Mucosa of descending colon (tissue), 3 donors: ENCODE measurements around the gene CCDC71L. TPM values are rescaled to one million over a fixed set of nuclear protein-coding genes. Genes with fewer than 3 reads are reported as not detected.

Experiments
- ATAC-seq: fragments of 200-7000 bp; cut with Tn5 transposase; one replicate; pipeline ENCODE4 v1.9.1; 2020; ENCODE audit warnings: mild to moderate bottlenecking, moderate library complexity
- DNase-seq, 3 donors: peaks; one replicate each; pipeline ENCODE4 v3.0.0-alpha.2; 2020
- H3K36me3 ChIP-seq: fragments of 200-600 bp; one replicate; pipeline ENCODE4 v1.8.0; 2021; ENCODE audit warnings: low read depth, mild to moderate bottlenecking
- H3K4me1 ChIP-seq: fragments of 200-600 bp; one replicate; pipeline ENCODE4 v1.8.0; 2021; ENCODE audit warnings: low read depth, mild to moderate bottlenecking
- H3K4me3 ChIP-seq: fragments of 200-600 bp; one replicate; pipeline ENCODE4 v1.8.0; 2021; ENCODE audit warnings: mild to moderate bottlenecking
- H3K9me3 ChIP-seq: fragments of 200-600 bp; one replicate; pipeline ENCODE4 v1.8.0; 2021; ENCODE audit warnings: mild to moderate bottlenecking
- CTCF ChIP-seq: fragments of 200-600 bp; IDR thresholded peaks from one replicate; pipeline ENCODE4 v1.8.0; 2022; ENCODE audit warnings: antibody characterized with exemption, mild to moderate bottlenecking
- intact Hi-C, 2 donors: fragments of 100-400 bp; cut with DNase I in 1 of 2; cut with micrococcal nuclease in 1 of 2; formaldehyde crosslinking; loops; one replicate each; pipeline versions ENCODE4 v1.11.0 to v1.11.1; 2022; cut with DNase I, micrococcal nuclease
- total RNA-seq, 3 donors: library from RNA; stranded (reverse); fragmentation: NEBNext Ultra II Directional in 2 of 3; extraction: Animal tissue kit (Norgen Biotek cat#: 25700) in 2 of 3; gene quantifications; one replicate each; pipeline versions ENCODE4 v1.2.1 to v1.2.4, GENCODE V29; 2021 to 2023
- donor health status: DM: no; HTN: no; CAD: no; lungs with moderate emphysema.
- donor health status: DM: no; HTN: no; CAD: no.
- donor health status: DM: no; HTN: yes; CAD: no.

The CCDC71L gene
- total RNA-seq, 3 donors from 2014 or later, result 17.4 to 25.6 (median 22.1) TPM

DNA sequence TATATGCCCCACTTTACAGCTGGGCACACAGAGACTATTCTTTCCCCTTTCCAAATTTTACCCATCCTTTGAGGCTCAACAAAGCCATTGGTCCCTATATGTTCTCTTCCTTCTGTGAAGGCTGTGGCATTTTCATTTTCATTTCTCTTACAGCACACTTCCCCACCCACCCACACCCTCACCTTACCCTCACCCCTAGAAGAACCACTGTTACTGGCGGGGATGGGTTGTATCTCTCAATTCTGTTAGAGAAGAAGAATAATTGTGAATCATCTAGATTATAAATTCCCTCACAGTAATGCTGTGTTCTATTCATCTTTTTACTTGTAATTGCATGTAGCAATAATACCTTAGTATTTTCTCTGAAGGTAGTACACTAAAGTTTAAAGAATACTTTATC lies 10.2 kb upstream of the CCDC71L start:
- no peaks in the 10 kb centered on the region for H3K4me1 ChIP-seq
- no peak for TF ChIP-seq CTCF
- DNase-seq (no peak), ATAC-seq (no peak)
- intact Hi-C loops, result no loop called here
- no peaks in the 10 kb centered on the region for H3K36me3 ChIP-seq
- no peaks in the 10 kb centered on the region for H3K9me3 ChIP-seq
- H3K4me3 ChIP-seq, result no peak overlapping the region

DNA sequence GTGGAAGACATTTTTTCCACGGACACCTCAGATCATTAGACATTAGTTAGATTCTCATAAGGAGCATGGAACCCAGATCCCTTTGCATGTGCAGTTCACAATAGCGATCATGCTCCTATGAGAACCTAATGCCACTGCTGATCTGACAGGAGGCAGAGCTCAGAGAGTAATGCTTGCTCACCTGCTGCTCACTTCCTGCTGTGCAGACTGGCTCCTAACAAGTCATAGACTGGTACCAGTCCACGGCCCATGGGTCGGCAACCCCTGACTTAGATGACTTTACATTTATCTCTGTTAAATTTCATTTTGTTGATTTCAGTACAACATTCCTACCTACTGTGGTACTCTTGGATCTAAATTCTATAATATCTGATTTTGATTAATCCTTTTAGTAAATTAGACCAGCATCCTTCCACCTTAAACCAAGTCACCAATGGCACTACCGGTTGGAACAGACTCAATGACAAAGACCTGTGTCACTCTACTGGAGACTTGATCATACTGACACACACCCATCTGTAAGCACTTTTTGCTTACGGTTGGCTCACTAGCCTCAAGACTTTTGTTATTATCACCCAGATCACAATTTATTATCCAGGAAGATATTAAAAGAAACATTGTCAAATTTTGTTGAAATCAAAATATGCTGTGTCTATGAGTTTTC lies 8.0 kb upstream of the CCDC71L start:
- Histone ChIP-seq H3K9me3 (no peaks in the 10 kb centered on the region), H3K4me3 (no peak overlapping the region), H3K4me1 (no peaks in the 10 kb centered on the region), H3K36me3 (no peaks in the 10 kb centered on the region)
- no peak for DNase-seq
- no peak for ATAC-seq
- intact Hi-C loops, result no loop called here
- no peak for TF ChIP-seq CTCF

DNA sequence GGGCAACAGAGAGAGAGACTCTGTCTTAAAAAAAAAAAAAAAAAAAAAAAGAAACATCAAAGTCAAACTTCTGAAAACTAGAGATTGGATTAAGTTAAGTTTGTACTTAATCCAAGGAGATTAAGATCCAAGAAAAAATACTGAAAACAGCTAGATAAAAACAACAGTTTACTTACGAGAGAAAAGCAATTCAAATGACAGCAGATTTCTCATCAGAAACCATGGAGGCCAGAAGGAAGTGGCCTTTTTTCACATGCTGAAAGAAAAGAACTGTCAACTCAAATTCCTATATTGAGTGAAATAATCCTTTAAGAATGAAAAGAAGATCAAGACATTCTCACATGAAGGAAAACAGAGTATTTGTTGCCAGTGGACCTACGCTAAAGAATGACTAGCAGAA lies 5.4 kb upstream of the CCDC71L start:
- H3K9me3 ChIP-seq, result no peaks in the 10 kb centered on the region
- DNase-seq (no peak), ATAC-seq (no peak)
- no peak for TF ChIP-seq CTCF
- intact Hi-C loops, result no loop called here
- no peaks in the 10 kb centered on the region for H3K36me3 ChIP-seq
- H3K4me1 ChIP-seq, result no peaks in the 10 kb centered on the region
- no peak overlapping the region for H3K4me3 ChIP-seq

DNA sequence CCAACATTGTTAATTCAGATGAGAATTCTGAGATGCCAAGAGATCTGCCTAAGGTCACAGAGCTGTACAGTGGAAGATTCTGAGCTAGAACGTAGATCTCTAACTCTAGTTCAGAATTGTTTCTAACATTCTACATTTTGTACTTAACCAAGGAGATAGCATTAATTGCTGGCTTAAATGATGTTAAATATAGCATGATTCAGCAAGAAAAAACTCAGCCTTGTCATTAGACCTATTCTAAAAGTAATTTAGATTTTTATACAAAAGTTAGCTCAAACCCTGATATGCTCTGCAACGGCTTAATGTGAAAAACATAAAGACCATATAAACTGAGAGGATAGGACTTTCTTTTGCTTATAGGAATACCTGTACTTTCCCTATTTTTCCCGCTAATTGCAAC lies 3.4 kb upstream of the CCDC71L start:
- Histone ChIP-seq H3K9me3 (no peaks in the 10 kb centered on the region), H3K4me3 (no peak overlapping the region), H3K36me3 (no peaks in the 10 kb centered on the region), H3K4me1 (no peaks in the 10 kb centered on the region)
- ATAC-seq, result no peak
- DNase-seq, result no peak
- intact Hi-C loops, result no loop called here
- no peak for TF ChIP-seq CTCF

DNA sequence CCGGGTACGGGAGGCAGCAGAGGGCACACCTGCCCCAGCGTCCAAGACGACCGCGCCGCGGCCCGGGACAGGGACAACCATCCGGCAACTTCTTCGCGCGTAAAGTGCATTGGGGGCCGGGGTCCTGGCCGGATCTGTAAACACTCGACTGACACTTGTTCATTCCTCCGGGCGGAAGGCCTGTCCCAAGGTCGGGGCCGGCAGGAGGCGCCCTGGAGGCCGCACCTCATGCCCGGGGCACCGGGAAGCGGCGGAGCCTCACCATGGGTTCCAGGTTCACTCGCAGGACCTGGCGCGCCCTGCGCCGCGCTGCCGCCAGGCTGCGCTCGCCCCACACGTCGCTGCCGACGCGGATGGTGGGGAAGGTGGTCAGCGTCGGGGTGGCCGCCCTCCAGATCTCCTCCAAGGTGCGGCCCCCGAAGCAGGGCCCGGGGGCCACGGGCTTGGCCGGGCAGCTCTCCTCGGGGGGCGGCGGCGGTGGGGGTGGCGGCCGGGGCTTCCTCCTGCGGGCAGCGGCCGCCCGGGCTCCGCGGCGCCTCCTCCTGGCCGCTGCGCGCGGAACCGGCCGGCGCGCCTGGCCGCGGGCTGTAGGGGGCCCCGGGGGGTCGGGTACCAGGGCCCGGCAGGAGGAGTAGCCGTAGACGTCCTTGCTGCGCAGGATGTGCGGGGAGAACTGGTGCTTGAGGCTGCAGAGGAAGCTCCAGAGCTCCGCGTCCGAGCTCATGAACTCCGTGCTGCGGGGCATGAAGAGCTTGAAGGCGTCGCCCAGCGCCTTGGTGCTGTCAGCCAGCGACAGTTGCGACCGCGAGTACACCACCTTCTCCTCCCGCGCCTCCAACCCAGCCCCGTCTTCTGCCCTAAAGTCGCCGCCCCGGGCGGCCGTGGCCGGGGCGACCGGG lies 746 bp downstream of the CCDC71L start:
- Histone ChIP-seq H3K9me3 (no peaks in the 10 kb centered on the region), H3K36me3 (no peaks in the 10 kb centered on the region), H3K4me1 (peaks cover 12% of the 10 kb centered on the region), H3K4me3 (peak overlapping the region; percentile 78)
- ATAC-seq, result peak; percentile 88
- peak; percentile 90 to 91 (median 91) for DNase-seq
- intact Hi-C loops, result loop anchor here in 1 of 2 donors (5.0 to 10.0 kb wide), 2 partner anchors 77 to 115 kb away; no protein-coding TSS in a partner anchor
- TF ChIP-seq CTCF, result peak; percentile 85
